KMS-11 (cell line): ENCODE results near the gene ARMCX4.

Experiments
- H2AFZ ChIP-seq: fragments of 200-600 bp; sonication (generic); 2 replicates; pipeline ENCODE4 v1.6.1; 2016; ENCODE audit warnings: antibody characterized with exemption, mixed run types, low read depth
- H3K27ac ChIP-seq: fragments of 200-600 bp; sonication (generic); 2 replicates; pipeline ENCODE4 v1.6.1; 2016; ENCODE audit warnings: mild to moderate bottlenecking, mixed run types
- H3K27me3 ChIP-seq: fragments of 200-600 bp; sonication (generic); 2 replicates; pipeline ENCODE4 v1.6.1; 2017; ENCODE audit warnings: mild to moderate bottlenecking, low read depth, mixed run types, moderate library complexity; ENCODE audit not compliant: insufficient read depth
- H3K36me3 ChIP-seq: fragments of 200-600 bp; sonication (generic); 2 replicates; pipeline ENCODE4 v1.6.1; 2017; ENCODE audit warnings: mild to moderate bottlenecking, mixed run types; ENCODE audit not compliant: insufficient read depth
- H3K4me1 ChIP-seq: fragments of 200-600 bp; sonication (generic); 2 replicates; pipeline ENCODE4 v1.6.1; 2016; ENCODE audit warnings: mild to moderate bottlenecking, low read depth, mixed run types; ENCODE audit not compliant: poor library complexity, severe bottlenecking
- H3K4me2 ChIP-seq: fragments of 200-600 bp; sonication (generic); 2 replicates; pipeline ENCODE4 v1.7.0; 2016; ENCODE audit warnings: mild to moderate bottlenecking, mixed run types
- H3K4me3 ChIP-seq: fragments of 200-600 bp; sonication (generic); IDR thresholded peaks from 2 replicates; pipeline ENCODE4 v1.6.1; 2017; ENCODE audit warnings: low read depth, low read length, mixed read lengths; ENCODE audit not compliant: insufficient read depth
- H3K79me2 ChIP-seq: fragments of 200-600 bp; sonication (generic); 2 replicates; pipeline ENCODE4 v1.6.1; 2016; ENCODE audit warnings: low read depth, mixed run types; ENCODE audit not compliant: insufficient read depth
- H3K9ac ChIP-seq: fragments of 200-600 bp; sonication (generic); 2 replicates; pipeline ENCODE4 v1.6.1; 2016; ENCODE audit warnings: mild to moderate bottlenecking, mixed run types
- H4K20me1 ChIP-seq: fragments of 200-600 bp; sonication (generic); 2 replicates; pipeline ENCODE4 v1.6.1; 2016; ENCODE audit warnings: mild to moderate bottlenecking, mixed run types; ENCODE audit not compliant: insufficient read depth
- CTCF ChIP-seq: fragments of 200-600 bp; sonication (generic); conservative IDR thresholded peaks from 2 replicates; pipeline ENCODE4 v1.6.1; 2017; ENCODE audit warnings: low read depth, mild to moderate bottlenecking, antibody characterized with exemption, low read length, moderate library complexity, mixed read lengths

The ARMCX4 gene

GRCh38 chrX:101530944-101531343 is 45.7 kb downstream of the ARMCX4 start:
- H3K27ac ChIP-seq, result no peak overlapping the region
- H3K36me3 ChIP-seq, result no peaks in the 10 kb centered on the region
- no peak overlapping the region for H3K4me2 ChIP-seq
- H3K4me3 ChIP-seq, result no peak overlapping the region
- no peaks in the 10 kb centered on the region for H3K27me3 ChIP-seq
- no peaks in the 10 kb centered on the region for H4K20me1 ChIP-seq
- H3K79me2 ChIP-seq, result no peaks in the 10 kb centered on the region
- H3K9ac ChIP-seq, result no peak overlapping the region
- no peak for TF ChIP-seq CTCF
- no peak overlapping the region for H2AFZ ChIP-seq
- H3K4me1 ChIP-seq, result no peaks in the 10 kb centered on the region
